Stomach (tissue), 9 donors: ENCODE results near the gene TIAL1. TPM values are rescaled to one million over a fixed set of nuclear protein-coding genes. Genes with fewer than 3 reads are reported as not detected.
A peak's percentile ranks its signal among the peaks of the same experiment; 100 is the strongest.

ENCODE experiments used
- DNase-seq, 2 donors: peaks; one replicate each; pipeline versions ENCODE4 v3.0.0 to v3.0.0-alpha.2; 2013 to 2019
- H3K27ac ChIP-seq, 5 donors: fragments of 200-600 bp in 4 of 5; sonication (generic) in 4 of 5; one replicate each; pipeline ENCODE4 v1.5.1; 2013 to 2019; ENCODE audit warnings: mild to moderate bottlenecking in 1 of 5, moderate library complexity in 1 of 5
- H3K27me3 ChIP-seq, 3 donors: fragments of 200-600 bp; sonication (generic); one replicate each; pipeline ENCODE4 v1.5.1; 2017 to 2019; ENCODE audit warnings: mixed run types in 1 of 3
- H3K36me3 ChIP-seq, 4 donors: fragments of 200-600 bp; sonication (generic); 1 replicate in 3 of 4; 2 replicates in 1 of 4; pipeline ENCODE4 v1.5.1; 2016 to 2019
- H3K4me1 ChIP-seq, 4 donors: fragments of 200-600 bp; sonication (generic); one replicate each; pipeline ENCODE4 v1.5.1; 2016 to 2019
- H3K4me3 ChIP-seq, 4 donors: fragments of 200-600 bp; sonication (generic) in 3 of 4; one replicate each; pipeline ENCODE4 v1.5.1; 2016 to 2019; ENCODE audit warnings: mild to moderate bottlenecking in 1 of 4
- H3K9me3 ChIP-seq, 4 donors: fragments of 200-600 bp; sonication (generic); one replicate each; pipeline ENCODE4 v1.5.1; 2016 to 2019
- EP300 ChIP-seq: sonication (generic); formaldehyde crosslinking; IDR thresholded peaks from one replicate; pipeline ENCODE4 v1.6.1; 2017; ENCODE audit warnings: antibody characterized with exemption
- POLR2A ChIP-seq, 4 donors: fragments of 450-650 bp; IDR thresholded peaks; one replicate each; pipeline ENCODE4 v1.6.1; 2016; ENCODE audit warnings: antibody characterized with exemption in 4 of 4, control low read depth in 2 of 4, mild to moderate bottlenecking in 1 of 4, moderate library complexity in 1 of 4
- POLR2AphosphoS5 ChIP-seq, 3 donors: sonication (generic); formaldehyde crosslinking; IDR thresholded peaks; one replicate each; pipeline ENCODE4 v1.6.1; 2016; ENCODE audit warnings: antibody characterized with exemption in 3 of 3
- WGBS, 5 donors: extraction: QIAGEN DNeasy Blood & Tissue Kit in 3 of 5; methylation state at CpG; one replicate each; pipeline versions ENCODE4 v1.1.5 to v1.1.7; 2013 to 2018; 5-methylcytosine and 5-hydroxymethylcytosine counted together
- intact Hi-C: fragments of 100-400 bp; cut with DNase I; formaldehyde crosslinking; loops from one replicate; pipeline ENCODE4 v1.15.1; 2023; ENCODE audit warnings: low total_unique reads
- polyA plus RNA-seq, 3 donors: library from polyadenylated mRNA; stranded (reverse); fragments of 200-250 nt; gene quantifications; one replicate each; pipeline ENCODE4 v1.2.3, GENCODE V29; 2013
- total RNA-seq, 5 donors: library from RNA; depleted of rRNA; stranded (reverse); fragments of >200 nt; gene quantifications; one replicate each; pipeline versions ENCODE4 v1.1.0 to v1.2.3, GENCODE V29; 2014 to 2016
- TF ChIP-seq, protein P1 (sequence below), 7 experiments: fragments of 450-650 bp in 4 of 7; fragments of 200-600 bp in 3 of 7; sonication (generic) in 3 of 7; IDR thresholded peaks; one replicate each; pipeline ENCODE4 v1.5.1; 2016 to 2019; ENCODE audit warnings: antibody characterized with exemption in 7 of 7, control low read depth in 2 of 7, mild to moderate bottlenecking in 1 of 7
- donor health status: healthy with polysubstance abuse.
- donor health status: Bipolar disorder and iron deficiency.
- donor health status: healthy.

Gene TIAL1
- total and polyA plus RNA-seq, 8 donors, result 22.6 to 140 (median 43.7) TPM

DNA sequence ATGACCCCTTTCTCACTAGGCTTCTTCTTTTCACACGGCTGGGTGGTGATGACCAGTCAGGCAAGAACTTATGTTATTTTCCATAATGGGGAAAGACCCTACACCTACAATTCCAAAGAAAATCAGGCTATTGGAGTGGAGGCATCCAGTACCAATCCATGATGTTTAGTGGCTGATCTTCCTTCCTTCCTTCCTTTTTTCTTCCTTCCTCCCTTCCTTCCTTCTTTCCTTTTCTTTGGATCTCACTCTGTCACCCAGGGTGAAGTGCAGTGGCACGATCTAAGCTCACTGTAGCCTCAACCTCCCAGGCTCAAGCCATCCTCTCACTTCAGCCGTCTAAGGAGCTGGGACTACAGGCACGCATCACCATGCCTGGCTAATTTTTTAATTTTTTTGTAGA lies 56.7 kb downstream of the TIAL1 start:
- Histone ChIP-seq H3K4me1 (peaks cover 12 to 94% (median 62%) of the 10 kb centered on the region in 4 donors), H3K27me3 (peaks cover 0 to 9% (median 0%) of the 10 kb centered on the region in 3 donors), H3K9me3 (no peaks in the 10 kb centered on the region), H3K36me3 (no peaks in the 10 kb centered on the region), H3K27ac (peak overlapping the region in 2 of 5 donors; percentile 61 to 86), H3K4me3 (no peak overlapping the region)
- intact Hi-C loops, result no loop called here
- no peak for TF ChIP-seq EP300
- TF ChIP-seq POLR2AphosphoS5 (IDR thresholded peaks at IDR 0.05), result no peak
- TF ChIP-seq, protein P1, sequence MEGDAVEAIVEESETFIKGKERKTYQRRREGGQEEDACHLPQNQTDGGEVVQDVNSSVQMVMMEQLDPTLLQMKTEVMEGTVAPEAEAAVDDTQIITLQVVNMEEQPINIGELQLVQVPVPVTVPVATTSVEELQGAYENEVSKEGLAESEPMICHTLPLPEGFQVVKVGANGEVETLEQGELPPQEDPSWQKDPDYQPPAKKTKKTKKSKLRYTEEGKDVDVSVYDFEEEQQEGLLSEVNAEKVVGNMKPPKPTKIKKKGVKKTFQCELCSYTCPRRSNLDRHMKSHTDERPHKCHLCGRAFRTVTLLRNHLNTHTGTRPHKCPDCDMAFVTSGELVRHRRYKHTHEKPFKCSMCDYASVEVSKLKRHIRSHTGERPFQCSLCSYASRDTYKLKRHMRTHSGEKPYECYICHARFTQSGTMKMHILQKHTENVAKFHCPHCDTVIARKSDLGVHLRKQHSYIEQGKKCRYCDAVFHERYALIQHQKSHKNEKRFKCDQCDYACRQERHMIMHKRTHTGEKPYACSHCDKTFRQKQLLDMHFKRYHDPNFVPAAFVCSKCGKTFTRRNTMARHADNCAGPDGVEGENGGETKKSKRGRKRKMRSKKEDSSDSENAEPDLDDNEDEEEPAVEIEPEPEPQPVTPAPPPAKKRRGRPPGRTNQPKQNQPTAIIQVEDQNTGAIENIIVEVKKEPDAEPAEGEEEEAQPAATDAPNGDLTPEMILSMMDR (IDR thresholded peaks at IDR 0.05), result no peak
- TF ChIP-seq POLR2A (IDR thresholded peaks at IDR 0.05), result no peak
- WGBS, 5 donors, result 78 to 90% (median 89%) methylated on average over 4 of the region's 4 CpGs
- DNase-seq, result no peak

DNA sequence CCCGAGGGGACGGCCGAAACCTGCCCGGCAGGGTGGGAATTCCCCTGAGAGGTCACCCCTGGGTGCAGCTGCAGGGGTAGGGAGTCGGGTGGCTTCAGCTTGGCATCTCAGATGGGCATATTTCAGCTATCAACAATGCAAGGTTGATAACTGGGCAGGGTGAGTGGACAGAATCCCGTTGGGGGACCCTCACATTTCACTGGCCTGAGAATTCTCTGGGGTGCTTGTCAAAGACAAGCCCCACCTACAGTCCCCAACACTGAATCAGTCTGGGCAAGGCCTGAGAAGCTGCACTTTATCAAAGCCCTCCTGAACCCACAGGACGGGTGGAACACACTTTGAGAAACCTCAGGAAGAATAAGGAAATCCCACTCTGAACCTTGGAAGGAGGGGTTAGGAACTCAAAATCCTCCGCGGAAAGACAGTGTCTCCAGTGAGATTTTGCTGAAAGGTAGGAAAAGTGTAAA lies 57.4 kb downstream of the TIAL1 start:
- no peak for DNase-seq
- TF ChIP-seq POLR2AphosphoS5 (IDR thresholded peaks at IDR 0.05), result no peak
- no peak for TF ChIP-seq EP300
- TF ChIP-seq POLR2A (IDR thresholded peaks at IDR 0.05), result no peak
- TF ChIP-seq, protein P1 (IDR thresholded peaks at IDR 0.05), result no peak
- Histone ChIP-seq H3K4me3 (no peak overlapping the region), H3K36me3 (no peaks in the 10 kb centered on the region), H3K4me1 (peaks cover 12 to 95% (median 62%) of the 10 kb centered on the region in 4 donors), H3K27me3 (peaks cover 0 to 9% (median 0%) of the 10 kb centered on the region in 3 donors), H3K27ac (peak overlapping the region in 3 of 5 donors; percentile 47 to 86 (median 61)), H3K9me3 (no peaks in the 10 kb centered on the region)
- WGBS, 5 donors, result 37 to 60% (median 50%) methylated on average over 8 to 9 of the region's 9 CpGs
- intact Hi-C loops, result no loop called here

DNA sequence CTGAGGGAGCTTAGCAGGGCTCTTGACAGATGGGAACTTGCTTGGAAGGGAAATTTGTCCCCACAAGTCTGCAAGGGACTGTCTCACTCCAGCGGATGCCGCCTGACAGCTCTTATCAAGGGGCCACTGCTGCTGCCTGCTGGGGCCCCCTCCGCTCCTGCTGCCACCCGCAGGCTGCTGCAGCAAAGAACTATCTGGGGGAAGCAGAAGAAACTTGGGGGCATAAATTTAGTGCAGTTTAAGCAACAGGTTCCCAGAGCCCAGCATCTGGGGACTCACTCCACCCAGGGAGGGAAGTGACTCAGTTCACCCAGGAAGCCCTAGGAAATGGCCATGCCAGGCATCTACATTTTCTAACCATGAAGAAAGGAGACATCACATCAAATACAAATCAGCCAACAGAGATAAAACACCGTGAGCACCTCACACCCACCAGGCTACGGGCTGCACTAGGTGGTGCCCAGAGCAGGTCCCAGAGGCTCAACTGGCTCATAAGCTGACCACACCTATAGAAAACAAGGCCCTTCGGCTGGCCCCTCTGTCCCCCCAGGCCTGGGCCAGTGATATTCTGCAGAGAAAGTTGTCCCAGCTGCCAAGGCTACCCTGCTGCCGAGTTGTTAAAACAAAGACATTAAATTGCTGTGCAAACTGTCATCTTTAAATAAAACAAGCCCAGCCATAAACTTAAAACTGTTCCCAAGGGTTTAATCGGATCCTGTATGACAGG lies 58.0 kb downstream of the TIAL1 start:
- intact Hi-C loops, result no loop called here
- Histone ChIP-seq H3K36me3 (no peaks in the 10 kb centered on the region), H3K4me1 (peaks cover 12 to 89% (median 59%) of the 10 kb centered on the region in 4 donors), H3K9me3 (no peaks in the 10 kb centered on the region), H3K27ac (peak overlapping the region; percentile 9 to 86 (median 47)), H3K4me3 (no peak overlapping the region), H3K27me3 (peaks cover 0 to 9% (median 0%) of the 10 kb centered on the region in 3 donors)
- WGBS, 5 donors, result 26 to 55% (median 49%) methylated on average over 5 to 9 of the region's 9 CpGs
- DNase-seq, result no peak
- TF ChIP-seq POLR2A (IDR thresholded peaks at IDR 0.05), result no peak
- TF ChIP-seq POLR2AphosphoS5 (IDR thresholded peaks at IDR 0.05), result no peak
- TF ChIP-seq, protein P1 (IDR thresholded peaks at IDR 0.05), result no peak
- TF ChIP-seq EP300, result no peak

DNA sequence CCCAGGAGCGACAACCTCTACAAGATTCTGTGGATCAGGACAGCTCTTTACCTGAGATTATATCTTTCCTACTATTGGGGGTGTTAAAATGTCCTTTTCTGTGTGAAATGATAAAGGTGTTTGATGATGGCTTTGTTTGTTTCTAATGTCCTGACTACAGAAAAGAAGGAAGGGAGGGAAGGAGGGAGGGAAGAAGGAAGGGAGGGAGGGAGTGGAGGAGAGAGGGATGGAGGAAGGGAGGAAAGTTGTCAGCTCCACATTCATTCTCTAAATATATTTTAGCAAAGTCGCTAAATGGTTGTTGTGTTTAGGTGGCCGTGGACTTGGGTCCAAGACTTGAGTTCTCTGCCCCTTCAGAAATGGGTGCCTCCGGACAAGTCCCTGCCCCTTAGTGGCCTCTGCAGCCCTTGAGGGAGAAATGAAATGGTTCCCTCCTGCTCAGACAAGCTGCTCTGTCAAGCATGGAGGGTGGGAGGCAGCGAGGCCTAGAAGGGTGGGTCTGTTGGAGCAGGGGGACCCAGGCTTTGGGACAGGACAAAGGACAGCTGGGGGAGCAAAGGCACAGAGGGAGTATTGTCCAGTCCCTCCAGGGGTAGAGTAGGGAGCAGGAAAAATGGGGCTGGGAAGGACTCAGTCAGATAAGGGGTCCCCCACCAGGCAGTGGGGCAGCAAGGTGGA lies 58.7 kb downstream of the TIAL1 start:
- TF ChIP-seq EP300 (no peak), POLR2AphosphoS5 (IDR thresholded peaks at IDR 0.05) (no peak), POLR2A (IDR thresholded peaks at IDR 0.05) (no peak)
- TF ChIP-seq, protein P1 (IDR thresholded peaks at IDR 0.05), result no peak
- Histone ChIP-seq H3K36me3 (no peaks in the 10 kb centered on the region), H3K9me3 (no peaks in the 10 kb centered on the region), H3K4me3 (no peak overlapping the region), H3K27ac (peak overlapping the region in 4 of 5 donors; percentile 9 to 86 (median 55)), H3K4me1 (peaks cover 12 to 85% (median 52%) of the 10 kb centered on the region in 4 donors), H3K27me3 (peaks cover 0 to 5% (median 0%) of the 10 kb centered on the region in 3 donors)
- no peak for DNase-seq
- intact Hi-C loops, result no loop called here
- WGBS, 5 donors, result 77 to 86% (median 81%) methylated on average over 5 of the region's 5 CpGs
